Measurements from ENCODE around the gene DNAAF6. TPM values are rescaled to one million over a fixed set of nuclear protein-coding genes. Genes with fewer than 3 reads are reported as not detected.

DNAAF6 gene

Small RNAs within 50 kb of the gene (small RNA-seq; reads per million reads assigned to genes)
- not detected for gene RF00019 (ENCODE audit: insufficient read depth)
